Activated CD8-positive, alpha-beta memory T cell treated with anti-CD3 and anti-CD28 coated beads for 36 hours (primary cell): ENCODE data around the gene EDC4. TPM values are rescaled to one million over a fixed set of nuclear protein-coding genes. Genes with fewer than 3 reads are reported as not detected.
"Not testable (repeated sequence)": the region's sequence is repeated elsewhere in the genome, so short reads cannot be mapped to it uniquely, and the experiment has no call there.

ENCODE experiments used
- CTCF ChIA-PET: fragments of 350-600 bp; sonication (Branson Sonifier 250); formaldehyde crosslinking; loops from one replicate; lab custom pipeline; 2021; ENCODE audit warnings: antibody characterized with exemption; lab: Charles Lee
- POLR2A ChIA-PET: fragments of 350-600 bp; sonication (Branson Sonifier 250); formaldehyde crosslinking; loops from one replicate; lab custom pipeline; 2021; ENCODE audit warnings: antibody characterized with exemption; lab: Charles Lee
- total RNA-seq, 2 experiments: library from RNA; stranded (reverse); gene quantifications; one replicate each; pipeline ENCODE4 v1.2.3, GENCODE V29; 2021

Gene EDC4
- 100 to 1,000 TPM; 102 to 104 TPM for total RNA-seq

DNA sequence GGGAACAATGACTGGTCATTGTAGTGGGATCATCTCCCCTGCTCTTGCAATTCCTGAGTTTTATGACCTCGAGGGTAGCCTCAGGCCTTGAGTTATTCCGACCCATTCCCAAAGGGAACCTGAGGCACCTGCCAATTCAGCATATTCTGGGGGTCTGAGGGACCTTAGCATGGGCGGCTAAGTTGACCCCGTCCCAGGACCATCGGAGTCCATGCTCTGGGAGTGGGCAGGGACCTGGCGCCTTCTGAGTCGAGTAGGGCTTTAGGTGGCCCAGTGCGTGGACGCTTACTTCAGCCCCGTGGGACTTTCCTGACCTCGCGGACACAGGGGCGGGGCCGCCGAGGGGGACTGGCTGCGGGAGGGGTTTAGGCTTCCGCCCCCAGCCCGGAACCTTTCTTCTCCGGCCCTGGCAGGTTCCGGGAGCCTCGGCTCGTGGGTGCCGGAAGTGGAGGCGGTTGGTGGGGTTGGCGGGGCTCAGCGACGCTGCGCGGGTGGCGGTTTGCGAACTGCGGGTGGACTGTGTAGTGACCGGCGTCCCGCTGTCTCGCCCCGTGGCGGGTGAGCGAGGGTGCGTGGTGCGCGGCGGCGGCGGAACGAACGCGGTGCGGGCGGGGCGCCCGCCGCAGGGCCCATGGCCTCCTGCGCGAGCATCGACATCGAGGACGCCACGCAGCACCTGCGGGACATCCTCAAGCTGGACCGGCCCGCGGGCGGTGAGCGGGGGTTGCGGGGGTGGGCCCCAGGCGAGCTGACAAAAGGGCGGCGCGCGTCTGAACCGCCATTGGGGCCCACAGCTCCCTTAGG, at the start of gene EDC4:
EDC4 (plus strand) TSS at position 422 of the 804 bp plus-strand sequence; CDS start at position 632, 210 bp downstream.
- CTCF ChIA-PET, result interaction anchor here (1.1 to 1.7 kb wide), 4 partner anchors 11 to 56 kb away, joined by 3 to 10 read pairs (median 6); no protein-coding TSS in a partner anchor
- POLR2A ChIA-PET, result interaction anchor here (0.6 to 0.8 kb wide), 2 partner anchors 11 to 32 kb away, joined by 3 read pairs; no protein-coding TSS in a partner anchor

GRCh38 chr16:67825119-67825518, 47.7 kb upstream of the EDC4 start:
- ChIA-PET CTCF (no interaction called here), POLR2A (no interaction called here)

DNA sequence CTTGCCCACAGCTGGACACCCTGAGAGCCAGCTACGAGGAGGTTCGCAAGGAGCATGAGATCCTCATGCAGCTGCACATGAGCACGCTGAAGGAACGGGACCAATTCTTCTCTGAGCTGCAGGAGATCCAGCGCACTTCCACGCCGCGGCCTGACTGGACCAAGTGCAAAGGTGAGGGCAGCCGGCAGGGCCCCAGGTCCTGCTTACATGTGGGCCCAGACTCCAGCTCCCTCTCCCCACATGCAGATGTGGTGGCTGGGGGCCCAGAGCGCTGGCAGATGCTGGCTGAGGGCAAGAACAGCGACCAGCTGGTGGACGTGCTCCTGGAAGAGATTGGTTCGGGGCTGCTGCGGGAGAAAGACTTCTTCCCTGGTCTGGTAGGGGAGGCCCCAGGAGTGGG, 46.9 kb upstream of the EDC4 start:
- CTCF ChIA-PET, result interaction anchor here (1.0 to 1.7 kb wide), 2 partner anchors 10 kb away, joined by 4 to 7 read pairs; no protein-coding TSS in a partner anchor
- POLR2A ChIA-PET, result no interaction called here

- POLR2A ChIA-PET, result no interaction called here
- CTCF ChIA-PET, result interaction anchor here (0.6 to 2.2 kb wide), 2 partner anchors 12 to 15 kb away, joined by 3 to 8 read pairs; no protein-coding TSS in a partner anchor
Measured at GRCh38 chr16:67828651-67829050, 44.2 kb upstream of the EDC4 start.

DNA sequence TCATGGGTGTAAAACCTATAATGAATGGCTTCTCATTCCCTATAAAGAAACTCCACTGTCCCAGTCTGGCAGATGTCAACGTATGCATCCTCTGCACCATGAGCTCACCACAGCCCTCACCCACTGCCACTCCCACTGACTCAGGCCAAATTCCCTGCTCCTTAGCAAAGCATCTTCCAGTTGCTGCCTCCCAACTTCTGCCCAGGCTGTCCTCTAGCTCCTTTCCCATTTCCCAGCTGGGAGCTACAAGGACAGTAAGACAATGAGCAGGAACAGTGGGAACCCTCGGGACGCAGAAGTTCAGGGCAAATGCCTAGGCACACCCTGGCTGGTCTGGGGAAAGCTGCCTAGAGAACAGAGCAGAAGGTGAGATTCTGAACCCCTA, 39.8 kb upstream of the EDC4 start:
- POLR2A ChIA-PET, result interaction anchor here (1.0 to 2.1 kb wide), 4 partner anchors 13 to 172 kb away, joined by 4 to 8 read pairs (median 8); partner anchors contain the start of genes NUTF2, PARD6A and PSMB10

DNA sequence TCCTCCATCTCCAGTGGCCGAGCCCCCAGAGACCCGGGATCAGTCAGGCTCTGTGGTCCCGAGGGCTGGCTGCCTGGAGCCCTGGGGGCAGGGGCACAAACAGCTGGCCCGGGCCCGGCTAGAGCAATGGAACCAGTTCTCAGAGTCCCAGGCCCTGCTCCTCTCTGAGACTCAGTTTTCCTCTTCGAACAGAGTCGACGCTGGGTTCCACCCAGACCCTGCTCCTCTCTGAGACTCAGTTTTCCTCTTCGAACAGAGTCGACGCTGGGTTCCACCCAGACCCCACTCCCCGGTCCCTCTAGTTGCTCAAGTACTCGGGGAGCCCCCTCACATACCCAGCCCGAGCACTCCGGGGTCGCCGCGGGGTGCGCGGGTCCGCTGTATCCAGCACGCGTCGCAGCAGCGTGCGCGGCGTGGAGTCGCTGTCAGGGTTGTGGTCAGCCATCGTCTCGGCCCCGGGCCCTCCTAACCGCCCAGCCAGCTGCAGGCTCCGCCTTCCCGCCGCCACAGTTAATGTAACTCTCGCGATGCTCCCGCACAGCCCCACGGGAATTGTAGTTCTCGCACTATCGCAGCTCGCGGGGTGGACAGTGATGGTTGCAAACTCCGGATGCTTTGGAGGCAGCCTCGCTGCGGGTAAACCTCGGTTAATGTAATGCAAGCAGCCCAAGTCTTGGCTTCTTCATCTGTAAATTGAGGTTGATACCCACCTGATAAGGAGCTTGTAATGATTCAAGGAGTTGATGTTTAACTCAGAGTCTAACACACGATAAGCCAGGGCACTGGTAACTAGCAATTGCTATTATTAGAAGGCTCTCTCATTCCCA, 39.2 kb upstream of the EDC4 start:
- ChIA-PET POLR2A (interaction anchor here (0.6 to 2.1 kb wide), 6 partner anchors 13 to 173 kb away, joined by 3 to 8 read pairs (median 6); partner anchors contain the start of genes NUTF2, PARD6A, PSMB10 and RANBP10), CTCF (interaction anchor here (0.5 to 2.4 kb wide), 7 partner anchors 9 to 207 kb away, joined by 3 to 16 read pairs (median 3); partner anchors contain the start of gene NUTF2)

More for the DNA sequence above, 39.8 kb upstream of the EDC4 start:
- CTCF ChIA-PET, result interaction anchor here (0.6 to 2.4 kb wide), 5 partner anchors 10 to 109 kb away, joined by 3 to 16 read pairs (median 3); partner anchors contain the start of gene NUTF2

DNA sequence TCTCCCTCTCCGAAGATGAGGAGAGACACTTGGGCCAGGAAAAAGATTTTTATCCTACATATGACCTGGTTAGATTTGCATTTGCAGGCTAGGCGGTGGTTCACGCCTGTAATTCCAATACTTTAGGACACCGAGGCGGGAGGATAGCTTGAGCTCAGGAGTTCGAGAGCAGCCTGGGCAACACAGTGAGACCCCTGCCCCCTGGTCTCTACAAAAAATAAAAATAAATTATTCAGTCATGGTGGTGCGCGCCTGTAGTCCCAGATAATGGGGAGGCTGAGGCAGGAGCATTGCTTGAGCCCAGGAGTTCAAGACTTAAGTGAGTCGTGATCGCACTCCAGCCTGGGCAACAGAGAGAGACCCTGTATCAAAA, 38.6 kb upstream of the EDC4 start:
- POLR2A ChIA-PET, result interaction anchor here (0.6 to 2.1 kb wide), 6 partner anchors 12 to 173 kb away, joined by 3 to 8 read pairs (median 6); partner anchors contain the start of genes NUTF2, PARD6A, PSMB10 and RANBP10
- CTCF ChIA-PET, result interaction anchor here (0.5 to 2.4 kb wide), 5 partner anchors 11 to 206 kb away, joined by 3 to 16 read pairs (median 7); partner anchors contain the start of gene NUTF2

- CTCF ChIA-PET, result interaction anchor here (1.6 to 1.8 kb wide), 2 partner anchors 21 to 30 kb away, joined by 3 to 6 read pairs; no protein-coding TSS in a partner anchor
Measured at GRCh38 chr16:67837190-67837589, 35.7 kb upstream of the EDC4 start.

DNA sequence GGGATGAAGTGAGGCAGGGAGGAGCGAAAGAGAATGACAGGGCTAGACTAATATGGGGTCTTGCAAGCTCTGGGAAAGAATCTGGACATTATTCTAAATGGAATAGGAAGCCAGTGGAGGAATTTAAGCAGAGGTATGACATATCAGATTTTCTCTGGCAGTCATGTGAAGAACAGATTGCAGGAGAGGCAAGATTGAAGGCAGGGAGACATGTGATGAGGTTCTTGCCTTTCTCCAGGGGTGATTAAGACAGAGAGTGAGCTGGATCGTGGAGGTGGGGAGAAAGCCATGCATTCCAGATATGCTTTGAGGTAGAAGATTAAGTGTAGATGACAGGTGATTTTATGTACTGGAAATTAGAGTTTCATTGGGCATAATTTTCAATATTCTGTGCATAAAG, 35.0 kb upstream of the EDC4 start:
- ChIA-PET CTCF (interaction anchor here (1.8 kb wide), 1 partner anchor 21 kb away, joined by 6 read pairs; no protein-coding TSS in a partner anchor), POLR2A (no interaction called here)

More at GRCh38 chr16:67837190-67837589, 35.7 kb upstream of the EDC4 start:
- POLR2A ChIA-PET, result not testable (repeated sequence)

DNA sequence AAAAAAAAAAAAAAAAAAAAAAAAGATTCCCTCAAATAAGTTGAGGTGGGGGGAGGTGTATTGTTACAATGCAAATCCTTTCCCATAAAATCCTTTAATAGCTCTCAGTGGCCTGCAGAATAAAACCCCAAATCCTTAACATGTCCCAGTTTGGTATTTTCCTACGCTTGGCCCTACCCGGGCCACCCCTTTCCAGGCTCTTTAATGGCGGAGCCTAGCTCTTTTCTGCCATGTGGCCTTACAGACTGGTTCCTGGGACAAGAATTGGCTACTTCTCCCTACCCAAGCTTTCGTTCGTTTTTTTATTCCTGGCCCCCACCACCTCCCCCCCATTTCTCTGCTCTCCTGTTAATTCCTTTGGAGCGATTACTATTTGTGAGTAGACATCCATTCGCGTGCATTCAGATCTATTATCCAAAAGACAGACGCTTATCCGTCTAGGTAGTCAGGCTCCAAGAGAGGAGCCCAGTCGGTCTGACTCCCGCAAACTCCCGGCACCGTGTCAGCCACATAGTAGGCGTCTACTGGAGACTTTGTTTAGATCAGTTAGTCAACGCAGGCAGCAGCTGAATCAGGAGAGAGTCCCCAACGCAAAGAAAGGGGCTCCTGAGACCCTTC, 31.5 kb upstream of the EDC4 start:
- POLR2A ChIA-PET, result interaction anchor here (0.6 to 1.1 kb wide), 3 partner anchors 32 to 91 kb away, joined by 3 to 10 read pairs (median 4); partner anchors contain the start of gene EDC4
- CTCF ChIA-PET, result interaction anchor here (0.8 to 1.2 kb wide), 3 partner anchors 25 to 168 kb away, joined by 3 to 6 read pairs (median 3); no protein-coding TSS in a partner anchor

DNA sequence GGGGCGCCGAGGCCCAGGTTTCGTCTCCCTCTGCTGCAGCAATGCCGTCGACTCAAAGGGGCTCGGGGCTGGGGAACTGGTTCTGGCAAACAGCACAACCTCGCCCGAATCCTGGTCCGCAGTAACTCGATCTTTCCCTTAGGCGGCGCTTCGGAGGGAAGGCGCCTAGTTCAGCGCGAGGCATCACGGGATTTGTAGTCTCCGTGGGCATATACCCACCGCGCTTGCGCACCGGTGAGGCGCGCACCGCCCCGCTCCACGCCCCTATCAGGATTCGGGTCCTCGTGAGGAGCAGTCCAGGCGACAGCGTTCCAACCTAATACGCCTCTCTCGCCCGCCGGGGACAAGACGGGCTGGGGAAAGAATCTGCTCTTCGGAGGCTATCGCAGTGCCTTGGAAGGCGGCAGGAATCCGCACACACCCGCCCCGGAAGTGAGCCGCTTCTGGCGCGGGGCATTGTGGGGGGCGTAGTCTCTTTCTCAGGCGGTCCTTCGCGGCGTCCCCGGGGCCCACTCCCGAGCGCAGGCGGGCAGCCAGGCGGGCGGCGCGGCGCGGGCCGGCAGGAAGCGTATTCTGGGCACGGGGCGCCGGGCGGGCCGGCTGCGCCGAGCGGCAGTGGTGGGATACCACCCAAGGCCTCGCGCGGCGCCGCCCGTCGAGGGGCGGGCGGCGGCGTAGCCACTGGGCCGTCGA, 30.9 kb upstream of the EDC4 start, which contains the start of gene THAP11:
THAP11 (plus strand) TSS at position 505 of the 693 bp plus-strand sequence. CDS start 235 bp downstream, outside the sequence.
- ChIA-PET CTCF (interaction anchor here (0.8 to 1.3 kb wide), 5 partner anchors 8 to 169 kb away, joined by 3 to 6 read pairs (median 3); no protein-coding TSS in a partner anchor), POLR2A (no interaction called here)

- POLR2A ChIA-PET, result interaction anchor here (0.6 kb wide), 1 partner anchor 41 kb away, joined by 4 read pairs; no protein-coding TSS in a partner anchor
- CTCF ChIA-PET, result interaction anchor here (0.6 to 1.3 kb wide), 3 partner anchors 9 to 26 kb away, joined by 3 to 4 read pairs (median 3); no protein-coding TSS in a partner anchor
Measured at GRCh38 chr16:67842509-67843342, 30.1 kb upstream of the EDC4 start.

DNA sequence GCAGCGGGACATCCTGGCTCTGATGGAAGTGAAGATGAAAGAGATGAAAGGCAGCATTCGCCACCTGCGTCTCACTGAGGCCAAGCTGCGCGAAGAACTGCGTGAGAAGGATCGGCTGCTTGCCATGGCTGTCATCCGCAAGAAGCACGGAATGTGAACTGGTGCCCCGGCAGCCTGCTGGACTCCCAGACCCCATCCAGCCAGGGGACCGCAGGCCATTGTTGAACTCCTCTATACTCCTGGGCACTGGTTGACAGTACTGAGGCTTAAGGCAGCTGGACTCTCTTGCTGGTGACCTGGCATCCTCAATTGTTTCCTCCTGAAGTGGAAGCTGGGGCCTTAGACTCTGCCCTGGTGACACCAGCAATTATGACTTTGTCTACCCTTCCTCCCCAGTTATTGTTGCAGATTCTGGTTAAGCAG, 29.5 kb upstream of the EDC4 start:
- POLR2A ChIA-PET, result interaction anchor here (0.6 kb wide), 2 partner anchors 41 to 825 kb away, joined by 4 to 6 read pairs; no protein-coding TSS in a partner anchor

DNA sequence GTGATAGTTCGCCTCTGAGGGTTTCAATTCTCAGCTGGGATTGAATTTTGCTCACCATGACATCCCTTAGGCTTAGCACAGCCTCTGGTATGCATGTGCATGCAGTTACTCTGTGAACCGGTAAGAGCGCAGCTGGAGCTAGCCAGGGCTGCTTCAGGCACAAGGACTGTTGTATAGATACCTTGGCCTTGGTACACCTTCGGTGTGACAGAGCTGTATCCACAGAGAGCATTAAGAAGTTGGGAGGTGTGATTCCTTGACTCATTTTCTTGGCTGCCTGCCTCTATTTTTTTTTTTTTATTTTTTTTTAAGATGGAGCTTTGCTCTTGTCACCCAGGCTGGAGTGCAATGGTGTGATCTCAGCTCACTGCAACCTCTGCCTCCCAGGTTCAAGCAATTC, 28.4 kb upstream of the EDC4 start:
- ChIA-PET CTCF (interaction anchor here (0.6 to 2.8 kb wide), 6 partner anchors 11 to 85 kb away, joined by 3 to 10 read pairs (median 4); partner anchors contain the start of genes RANBP10 and TSNAXIP1), POLR2A (interaction anchor here (1.0 kb wide), 1 partner anchor 11 kb away, joined by 5 read pairs; no protein-coding TSS in a partner anchor)

More for the DNA sequence above, 29.5 kb upstream of the EDC4 start:
- CTCF ChIA-PET, result interaction anchor here (0.6 to 2.0 kb wide), 7 partner anchors 10 to 261 kb away, joined by 3 to 10 read pairs (median 4); partner anchors contain the start of genes RANBP10 and TSNAXIP1

DNA sequence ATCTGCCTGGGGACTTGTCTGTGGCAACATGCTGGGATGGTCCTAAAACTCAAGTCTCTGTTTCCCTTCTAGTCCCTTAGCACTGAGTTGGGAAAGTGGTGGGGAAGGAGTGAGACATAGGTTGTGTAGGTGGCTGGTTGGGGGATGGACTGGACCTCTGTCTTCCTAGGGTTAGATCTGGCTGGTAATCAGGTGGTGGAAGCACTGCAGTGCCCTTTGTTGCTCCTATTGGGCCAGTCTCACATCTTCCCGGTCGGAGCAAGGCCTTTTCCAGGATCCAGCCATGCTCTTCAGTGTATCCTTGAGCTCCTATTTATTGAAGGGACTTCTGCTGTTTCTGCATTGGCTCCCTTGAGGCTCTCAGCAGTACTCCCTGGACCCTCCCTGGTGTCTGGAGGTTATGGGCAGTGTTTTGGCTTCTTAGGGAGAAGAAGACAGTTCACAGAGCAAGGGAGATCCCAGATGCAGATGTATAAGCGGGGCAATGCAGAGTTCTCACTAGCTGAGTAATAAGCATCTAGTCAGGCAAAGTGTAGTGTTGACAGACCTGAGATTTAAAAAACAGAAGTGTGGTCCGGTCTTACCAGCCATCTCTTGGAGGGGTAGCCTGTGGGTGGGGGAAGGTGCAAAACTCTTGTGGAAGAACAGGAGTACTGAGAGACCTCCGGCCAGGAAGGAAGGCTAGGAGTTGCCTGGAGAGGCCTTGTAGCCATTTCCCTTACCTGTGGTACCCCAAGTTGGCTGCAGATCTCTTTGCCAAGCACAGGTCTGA, 27.4 kb upstream of the EDC4 start:
- CTCF ChIA-PET, result interaction anchor here (1.2 to 2.8 kb wide), 5 partner anchors 12 to 39 kb away, joined by 4 to 10 read pairs (median 5); partner anchors contain the start of genes RANBP10 and TSNAXIP1
- POLR2A ChIA-PET, result interaction anchor here (1.0 to 1.8 kb wide), 3 partner anchors 10 to 91 kb away, joined by 5 to 8 read pairs (median 6); partner anchors contain the start of gene PSMB10
